Hematopoietic multipotent progenitor cell treated with erythropoietin and hydrocortisone succinate and interleukin-3 and kit ligand, for 15 days (in vitro differentiated cells): Measurements from ENCODE around the gene MYBPC3.

ENCODE experiments used
- DNase-seq: peaks from one replicate; pipeline ENCODE4 v3.0.0-alpha.2; 2015; ENCODE audit warnings: low spot score

MYBPC3 gene

GRCh38 chr11:47352556-47352955, at the start of gene MYBPC3:
Gene MYBPC3, minus strand, starts transcription at chr11:47352702. Its CDS starts 55 bp downstream, at chr11:47352647.
- no peak for DNase-seq

- DNase-seq: no peak
These were observed 48.3 kb upstream of the MYBPC3 start for GRCh38 chr11:47400768-47401279.

GRCh38 chr11:47399860-47400767, 47.6 kb upstream of the MYBPC3 start:
- no peak for DNase-seq

- DNase-seq: no peak
These were observed 46.0 kb upstream of the MYBPC3 start for GRCh38 chr11:47398551-47398950.

- DNase-seq: no peak
These were observed 45.5 kb upstream of the MYBPC3 start for GRCh38 chr11:47398011-47398410.

GRCh38 chr11:47396049-47396320, 43.5 kb upstream of the MYBPC3 start:
- DNase-seq: no peak

- DNase-seq: no peak
These were observed 42.9 kb upstream of the MYBPC3 start for GRCh38 chr11:47395223-47396048.

- no peak for DNase-seq
These were observed 42.1 kb upstream of the MYBPC3 start for GRCh38 chr11:47394322-47395222.

GRCh38 chr11:47394050-47394321, 41.5 kb upstream of the MYBPC3 start:
- no peak for DNase-seq

- DNase-seq: no peak
These were observed 40.9 kb upstream of the MYBPC3 start for GRCh38 chr11:47393163-47394049.

- DNase-seq: no peak
These were observed 40.2 kb upstream of the MYBPC3 start for GRCh38 chr11:47392546-47393162.

- no peak for DNase-seq
These were observed 39.4 kb upstream of the MYBPC3 start for GRCh38 chr11:47391711-47392432.

GRCh38 chr11:47391077-47391583, 38.6 kb upstream of the MYBPC3 start:
- no peak for DNase-seq

GRCh38 chr11:47390422-47390760, 37.9 kb upstream of the MYBPC3 start:
- no peak for DNase-seq

GRCh38 chr11:47389577-47390421, 37.3 kb upstream of the MYBPC3 start:
- DNase-seq: no peak

- no peak for DNase-seq
These were observed 36.4 kb upstream of the MYBPC3 start for GRCh38 chr11:47388697-47389576.

- DNase-seq: no peak
These were observed 35.6 kb upstream of the MYBPC3 start for GRCh38 chr11:47387944-47388696.
